ENCODE results near the gene AGR2.
A peak's percentile ranks its signal among the peaks of the same experiment; 100 is the strongest.
"Not testable (repeated sequence)": the region's sequence is repeated elsewhere in the genome, so short reads cannot be mapped to it uniquely, and the experiment has no call there.

Gene AGR2

GRCh38 chr7:16773884-16774283 lies 30.9 kb downstream of the AGR2 start:
- no peak for DNase-seq (ENCODE audit: low spot score)

GRCh38 chr7:16773326-16773725 lies 31.5 kb downstream of the AGR2 start:
- no peak for DNase-seq (ENCODE audit: low spot score)

- DNase-seq (ENCODE audit: low spot score), result no peak
Measured at GRCh38 chr7:16770657-16771329, 34.0 kb downstream of the AGR2 start.

- DNase-seq (ENCODE audit: low spot score), result not testable (repeated sequence)
Measured at GRCh38 chr7:16769994-16770393, 34.8 kb downstream of the AGR2 start.

DNA sequence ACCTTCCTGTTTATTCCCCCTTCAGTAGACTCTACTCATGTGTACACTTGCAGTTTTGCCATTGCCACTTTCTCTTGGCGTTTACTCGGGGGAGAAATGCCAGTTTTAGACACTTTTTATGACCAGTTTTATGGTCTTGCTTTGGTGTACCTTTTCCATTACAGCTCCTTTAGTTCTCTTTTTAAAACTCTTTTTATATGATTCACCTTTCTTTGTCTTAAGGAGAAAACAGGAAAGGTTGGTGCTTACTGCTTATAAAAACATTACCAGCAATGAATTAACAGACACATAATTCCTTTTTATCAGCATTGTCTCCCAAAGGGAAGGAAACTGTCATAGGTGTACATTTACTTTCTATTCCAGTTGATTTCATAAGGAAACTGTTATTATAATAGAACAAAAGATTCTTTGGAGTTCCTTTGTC lies 39.4 kb downstream of the AGR2 start:
- DNase-seq (ENCODE audit: low spot score), result no peak

GRCh38 chr7:16764942-16765341 lies 39.9 kb downstream of the AGR2 start:
- no peak for DNase-seq (ENCODE audit: low spot score)

- DNase-seq (ENCODE audit: low spot score), result no peak
Measured at GRCh38 chr7:16762177-16762576, 42.6 kb downstream of the AGR2 start.

DNA sequence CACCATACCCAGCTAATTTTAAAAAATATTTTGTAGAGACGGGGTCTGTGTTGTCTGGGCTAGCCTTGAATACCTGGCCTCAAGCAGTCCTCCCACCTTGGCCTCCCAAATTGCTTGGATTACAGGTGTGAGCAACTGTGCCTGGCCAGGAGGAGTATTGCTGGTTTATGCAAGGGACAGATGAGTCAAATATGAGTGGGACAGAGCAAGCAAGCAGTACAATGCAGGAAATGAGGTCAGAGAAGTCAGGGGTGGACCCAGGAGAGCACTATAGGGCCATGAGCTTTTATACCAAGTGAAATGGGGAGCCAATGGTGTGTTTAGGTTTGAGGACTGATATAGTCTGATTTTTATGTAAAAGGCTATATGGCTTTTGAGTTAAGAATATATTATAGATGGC lies 45.0 kb downstream of the AGR2 start:
- DNase-seq (ENCODE audit: low spot score), result no peak

DNA sequence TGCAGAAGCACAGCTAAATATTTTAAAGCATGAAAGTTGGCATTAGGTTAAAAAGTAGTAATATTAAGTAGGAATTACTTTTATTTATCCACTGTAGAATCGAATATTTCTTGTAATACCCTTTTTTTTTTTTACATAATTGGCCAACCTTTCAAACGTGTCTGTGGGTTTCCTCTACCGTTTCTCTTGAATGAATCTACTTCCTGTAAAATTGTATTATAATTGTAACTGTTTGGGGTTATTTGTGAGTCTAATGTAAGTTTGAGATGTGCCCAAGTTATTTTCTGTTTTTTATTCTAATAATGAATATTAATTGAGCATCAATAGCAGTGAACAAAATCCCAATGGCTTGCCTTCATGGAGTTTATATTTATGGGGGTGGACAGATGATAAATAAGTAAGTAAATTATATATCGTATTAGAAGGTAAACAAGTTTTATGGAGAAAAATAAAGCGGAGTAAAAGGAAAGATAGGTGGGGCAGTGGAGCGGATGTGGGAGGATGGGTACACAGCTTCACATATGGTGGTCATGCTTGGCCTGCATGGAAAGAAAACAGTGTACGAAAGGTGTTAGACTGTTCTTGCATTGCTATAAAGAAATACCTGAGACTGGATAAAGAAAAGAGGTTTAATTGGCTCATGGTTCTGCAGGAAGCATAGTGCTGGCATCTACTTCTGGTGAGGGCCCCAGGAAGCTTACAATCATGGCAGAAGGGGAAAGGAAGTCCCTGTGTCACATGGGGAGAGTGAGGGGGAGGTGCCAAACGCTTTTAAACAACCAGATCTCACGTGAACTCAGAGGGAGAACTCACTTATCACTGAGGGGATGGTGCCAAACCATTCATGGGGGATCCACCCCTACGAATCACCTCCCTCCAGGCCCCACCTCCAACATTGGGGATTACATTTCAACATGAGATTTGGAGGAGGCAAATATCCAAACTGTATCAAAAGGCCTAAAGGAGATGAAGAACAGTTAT lies 45.9 kb downstream of the AGR2 start:
- no peak for DNase-seq (ENCODE audit: low spot score)

- no peak for DNase-seq (ENCODE audit: low spot score)
Measured at GRCh38 chr7:16758036-16758435, 46.8 kb downstream of the AGR2 start.

GRCh38 chr7:16755397-16755796 lies 49.4 kb downstream of the AGR2 start:
- DNase-seq (ENCODE audit: low spot score), result no peak

GRCh38 chr7:16754856-16755317 lies 49.9 kb downstream of the AGR2 start:
- no peak for DNase-seq (ENCODE audit: low spot score)

DNA sequence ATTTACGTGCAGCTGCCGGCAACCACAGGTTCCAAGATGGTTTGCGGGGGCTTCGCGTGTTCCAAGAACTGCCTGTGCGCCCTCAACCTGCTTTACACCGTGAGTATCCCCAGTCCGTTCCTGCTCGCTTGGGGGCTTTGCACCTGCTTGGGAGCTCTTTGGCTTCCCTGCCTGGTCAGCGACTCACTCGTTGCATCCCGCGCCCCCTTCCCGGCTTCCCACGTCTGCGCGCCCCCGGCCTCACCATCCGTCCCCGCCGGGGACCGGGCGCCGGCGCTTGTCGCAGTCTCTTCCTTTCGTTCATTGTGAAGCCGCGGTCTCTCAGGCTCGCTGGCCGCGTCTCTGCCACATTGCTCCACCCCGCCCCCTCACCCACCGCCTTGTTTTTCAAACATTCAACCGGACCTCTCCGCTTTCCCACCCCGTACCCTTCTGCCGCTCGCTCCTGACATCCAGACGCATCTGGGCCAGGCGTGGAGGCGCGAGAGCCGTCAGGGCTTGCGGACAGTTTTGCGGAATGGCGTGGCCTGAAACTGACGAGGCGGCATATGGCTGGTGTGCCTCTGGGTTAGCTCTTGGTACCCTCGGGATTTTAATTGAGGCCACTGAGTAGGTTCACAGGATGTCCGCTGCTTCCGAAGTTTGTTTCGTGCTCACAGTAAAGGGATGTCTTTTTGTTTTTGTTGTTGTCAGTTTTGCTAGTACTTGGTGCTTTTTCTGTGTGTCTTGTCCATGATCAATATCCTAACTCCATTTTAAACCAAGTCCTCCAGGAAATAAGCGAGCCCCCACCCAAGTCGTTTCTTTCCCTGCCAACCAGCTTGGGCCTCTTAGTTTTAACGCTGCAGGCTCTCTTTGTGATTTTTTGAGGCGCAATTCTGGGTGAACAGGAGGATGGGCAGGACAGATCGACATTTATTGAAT lies 50.6 kb downstream of the AGR2 start:
- DNase-seq (ENCODE audit: low spot score), result peak; percentile 67

- DNase-seq (ENCODE audit: low spot score), result peak; percentile 78
Measured at GRCh38 chr7:16753102-16753931, 51.5 kb downstream of the AGR2 start, which contains the start of gene TSPAN13. Gene TSPAN13 (plus strand): TSS chr7:16753755. CDS start chr7:16753968, 213 bp downstream.

DNA sequence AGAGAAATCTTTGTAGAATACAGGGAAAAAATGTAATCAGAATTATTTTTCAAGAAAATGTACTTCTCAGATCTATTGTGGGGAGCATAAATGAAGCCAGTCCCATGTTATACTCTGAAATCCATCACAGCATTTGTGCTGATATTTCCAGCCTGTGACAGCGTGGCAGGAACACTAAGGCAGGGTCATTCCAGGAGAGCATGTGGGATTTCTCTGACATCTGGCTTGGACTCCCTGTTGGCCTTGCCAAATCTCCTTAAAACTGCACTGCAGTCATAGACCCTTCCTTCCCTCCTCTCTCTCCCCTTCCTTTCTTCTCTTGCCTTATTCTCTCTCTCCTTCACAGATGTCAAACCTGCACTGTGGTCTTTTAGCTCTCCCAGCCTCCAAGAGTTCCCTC lies 57.7 kb downstream of the AGR2 start:
- no peak for DNase-seq (ENCODE audit: low spot score)

- no peak for DNase-seq (ENCODE audit: low spot score)
Measured at GRCh38 chr7:16745645-16746044, 59.2 kb downstream of the AGR2 start.

GRCh38 chr7:16744518-16745250 lies 60.1 kb downstream of the AGR2 start:
- DNase-seq (ENCODE audit: low spot score), result no peak

DNA sequence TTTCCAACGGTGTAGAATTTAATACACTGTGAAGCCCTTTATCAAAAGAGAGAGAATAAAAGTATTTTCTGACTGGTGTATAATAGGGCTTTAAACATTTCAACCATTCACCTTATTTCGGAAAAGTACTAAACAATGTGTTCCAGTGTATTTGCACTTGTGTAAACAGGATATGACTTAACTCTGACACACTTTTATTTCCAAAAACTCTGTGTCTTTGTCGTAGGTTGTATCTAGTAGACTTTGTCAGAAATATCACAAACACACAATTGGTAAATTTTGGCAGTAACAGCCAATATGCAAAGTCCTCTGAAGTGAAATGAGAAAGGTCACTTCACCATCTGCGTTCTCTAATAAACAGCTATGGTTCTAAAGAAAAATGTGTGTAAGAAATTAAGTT lies 61.6 kb downstream of the AGR2 start:
- DNase-seq (ENCODE audit: low spot score), result no peak

GRCh38 chr7:16742547-16742946 lies 62.3 kb downstream of the AGR2 start:
- no peak for DNase-seq (ENCODE audit: low spot score)

Data from left forelimb (tissue), 1 donor.